GM10248 (cell line): ENCODE measurements around the gene UBE3D.

ENCODE experiments used
- CTCF ChIA-PET: fragments of 300-600 bp; sonication (Branson Sonifier 250); formaldehyde crosslinking; extraction: SDS; loops from one replicate; lab custom pipeline; 2021; ENCODE audit warnings: antibody characterized with exemption; lab: Yijun Ruan, JAX
- POLR2A ChIA-PET: fragments of 350-650 bp; sonication (Branson Sonifier 250); formaldehyde crosslinking; extraction: SDS; loops from one replicate; lab custom pipeline; 2020; ENCODE audit warnings: antibody characterized with exemption; lab: Yijun Ruan, JAX
- DNase-seq: peaks from one replicate; pipeline ENCODE4 v3.0.0; 2012; ENCODE audit errors: extremely low spot score
- CTCF ChIP-seq: IDR thresholded peaks from 2 replicates; pipeline ENCODE4 v1.5.1; 2012; ENCODE audit warnings: mild to moderate bottlenecking, low read depth; ENCODE audit errors: extremely low read depth, missing control alignments, control extremely low read depth

Gene UBE3D

GRCh38 chr6:82890240-82890639 lies 175.4 kb downstream of the UBE3D start:
- CTCF ChIA-PET: interaction anchor here (1.6 kb wide), 1 partner anchor 10 kb away, joined by 4 read pairs; no protein-coding TSS in a partner anchor
- TF ChIP-seq CTCF: no peak
- POLR2A ChIA-PET: no interaction called here
- DNase-seq: no peak

- TF ChIP-seq CTCF: no peak
- ChIA-PET POLR2A (no interaction called here), CTCF (no interaction called here)
- DNase-seq: no peak
These were observed 176.5 kb downstream of the UBE3D start for GRCh38 chr6:82889143-82889542.

DNA sequence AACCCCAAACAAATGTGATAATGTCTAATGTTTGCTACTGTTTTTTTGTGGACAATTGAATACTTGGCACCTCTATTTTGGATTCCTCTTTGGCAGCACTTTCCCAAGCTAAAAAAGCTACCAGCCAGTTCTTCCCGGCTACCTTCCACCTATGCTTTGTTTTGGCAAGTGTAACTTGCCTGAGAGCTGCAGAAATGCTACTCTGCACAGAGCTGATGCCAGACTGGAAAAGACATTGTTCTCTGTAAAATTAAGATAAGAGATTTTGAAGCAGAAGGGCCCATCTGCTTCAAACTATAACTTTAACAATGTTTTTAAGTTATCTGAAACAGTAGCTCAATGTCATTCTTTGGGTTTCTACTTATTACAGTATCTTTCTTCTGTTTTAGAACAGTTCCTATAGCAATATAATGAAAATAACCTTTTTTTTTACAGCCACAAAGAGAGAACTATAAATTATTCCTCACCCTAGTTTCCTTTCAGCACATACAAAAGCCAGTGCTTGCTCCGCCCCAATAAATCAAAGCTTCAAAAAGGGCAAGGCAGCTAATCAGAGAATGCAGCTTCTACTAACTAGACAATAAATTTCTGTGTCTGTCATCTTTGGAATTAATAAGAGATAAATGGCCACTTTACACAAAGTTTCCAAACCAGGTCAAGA lies 183.1 kb downstream of the UBE3D start:
- CTCF ChIA-PET: interaction anchor here (1.3 kb wide), 1 partner anchor 15 kb away, joined by 3 read pairs; no protein-coding TSS in a partner anchor
- no peak for DNase-seq
- no peak for TF ChIP-seq CTCF
- POLR2A ChIA-PET: no interaction called here

GRCh38 chr6:82881519-82881918 lies 184.1 kb downstream of the UBE3D start:
- ChIA-PET CTCF (no interaction called here), POLR2A (no interaction called here)
- no peak for DNase-seq
- TF ChIP-seq CTCF: no peak

GRCh38 chr6:82878812-82879211 lies 186.8 kb downstream of the UBE3D start:
- no peak for TF ChIP-seq CTCF
- ChIA-PET POLR2A (no interaction called here), CTCF (no interaction called here)
- no peak for DNase-seq

DNA sequence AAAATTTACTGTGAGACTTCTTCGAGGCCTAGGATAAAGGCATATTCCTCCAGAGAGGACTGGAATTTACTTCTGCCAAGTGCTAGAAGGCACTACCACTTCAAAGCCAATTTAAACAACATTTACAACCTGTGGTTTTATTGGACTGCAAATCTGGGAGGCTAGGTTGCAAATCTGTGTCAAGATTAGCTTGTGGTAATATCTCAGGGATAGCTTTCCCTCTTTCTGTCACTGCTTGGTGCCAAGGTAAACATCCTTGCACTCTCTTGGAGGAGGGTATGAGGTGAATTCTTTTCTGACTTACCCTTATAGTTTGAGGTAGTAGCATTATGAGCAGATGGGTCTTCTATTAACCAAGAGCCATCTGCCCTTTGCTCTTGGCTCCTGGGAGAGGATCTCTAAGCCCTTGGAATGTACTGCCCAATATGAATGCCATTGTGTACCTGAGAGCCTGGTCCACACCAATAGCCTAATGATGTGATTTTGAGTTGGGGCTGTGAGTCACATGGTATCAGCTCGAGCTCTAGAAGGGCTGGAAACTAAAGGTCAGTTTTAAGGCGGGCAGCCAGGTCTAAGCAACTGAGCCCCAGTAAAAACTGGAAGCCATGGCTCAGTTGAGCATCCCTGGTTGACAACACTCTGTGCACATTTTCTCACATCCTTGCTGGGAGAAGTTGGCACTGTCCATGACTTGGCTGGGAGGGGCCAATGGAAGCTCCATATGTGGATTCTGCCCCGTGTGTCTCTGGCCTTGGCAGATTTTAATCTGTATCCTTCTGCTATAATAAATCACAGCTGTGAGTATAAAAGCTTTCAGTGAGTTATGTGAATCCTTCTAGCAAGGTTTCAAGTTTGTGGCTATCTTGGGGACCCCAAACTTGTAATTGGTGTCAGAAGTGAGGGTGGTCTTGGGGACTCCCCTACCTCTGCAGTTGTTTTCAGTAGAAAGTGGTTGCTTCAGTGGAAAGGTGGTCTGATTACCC lies 188.1 kb downstream of the UBE3D start:
- TF ChIP-seq CTCF: no peak
- ChIA-PET CTCF (no interaction called here), POLR2A (no interaction called here)
- no peak for DNase-seq
